NCI-H2107 (cell line): Measurements from ENCODE around the gene ZMIZ1.

Source experiments
- DNase-seq: peaks from one replicate; lab custom pipeline; 2025; lab: John Stamatoyannopoulos, UW

The ZMIZ1 gene

DNA sequence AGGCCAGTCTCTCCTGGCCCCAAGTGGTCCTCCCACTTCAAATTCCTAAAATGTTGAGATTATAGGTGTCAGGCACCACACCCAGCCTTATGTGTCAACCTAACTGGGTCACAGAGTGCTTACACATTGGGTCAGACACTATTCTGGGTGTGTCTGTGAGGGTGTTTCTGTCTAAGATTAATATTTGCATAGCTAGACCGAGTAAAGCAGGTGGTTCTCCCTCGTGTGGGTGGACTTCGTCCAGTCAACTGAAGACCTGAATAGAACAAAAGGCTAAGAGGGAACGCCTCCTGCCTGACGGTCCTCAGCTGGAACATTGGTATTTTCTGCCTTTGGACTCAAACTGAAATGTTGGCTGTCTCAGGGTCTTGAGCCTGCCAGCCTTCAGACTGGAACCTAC is 290.0 kb downstream of the ZMIZ1 start:
- no peak for DNase-seq

GRCh38 chr10:79359816-79360498 is 291.2 kb downstream of the ZMIZ1 start:
- no peak for DNase-seq

- DNase-seq = no peak
Measured at GRCh38 chr10:79360499-79361342, 292.0 kb downstream of the ZMIZ1 start.

DNA sequence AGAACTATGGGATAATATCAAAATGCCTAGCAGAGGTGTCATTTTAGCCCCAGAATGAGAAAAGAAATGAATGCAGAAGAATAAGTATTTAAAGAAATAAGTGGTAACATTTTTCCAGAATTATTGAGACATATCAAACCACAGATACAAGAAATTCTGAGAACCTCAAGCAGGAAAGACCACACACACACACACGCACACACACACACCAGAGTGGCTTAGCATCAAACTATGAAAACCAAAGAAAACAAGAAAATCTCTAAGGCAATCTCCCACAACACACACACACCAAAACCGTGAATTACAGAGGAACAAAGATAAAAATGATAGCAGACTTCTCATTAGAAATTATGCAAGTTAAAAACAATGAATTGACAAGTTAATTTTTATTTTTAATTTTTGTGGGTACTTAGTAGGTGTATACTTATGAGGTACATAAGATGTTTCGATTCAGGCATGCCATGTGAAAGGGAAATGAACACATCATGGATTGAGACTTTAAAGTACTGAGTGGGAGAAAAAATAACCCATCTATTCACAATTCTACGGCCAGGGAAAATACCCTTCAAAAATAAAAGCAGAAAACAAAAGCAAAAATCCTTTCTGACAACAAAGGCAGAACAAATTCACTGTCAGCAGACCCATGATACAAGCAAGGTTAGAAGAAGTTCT is 293.1 kb downstream of the ZMIZ1 start:
- no peak for DNase-seq
